ENCODE data around the gene NSG2. TPM values are rescaled to one million over a fixed set of nuclear protein-coding genes. Genes with fewer than 3 reads are reported as not detected.

The NSG2 gene
- total and polyA plus RNA-seq, 4 donors: 0.14 TPM; not detected in 3

DNA sequence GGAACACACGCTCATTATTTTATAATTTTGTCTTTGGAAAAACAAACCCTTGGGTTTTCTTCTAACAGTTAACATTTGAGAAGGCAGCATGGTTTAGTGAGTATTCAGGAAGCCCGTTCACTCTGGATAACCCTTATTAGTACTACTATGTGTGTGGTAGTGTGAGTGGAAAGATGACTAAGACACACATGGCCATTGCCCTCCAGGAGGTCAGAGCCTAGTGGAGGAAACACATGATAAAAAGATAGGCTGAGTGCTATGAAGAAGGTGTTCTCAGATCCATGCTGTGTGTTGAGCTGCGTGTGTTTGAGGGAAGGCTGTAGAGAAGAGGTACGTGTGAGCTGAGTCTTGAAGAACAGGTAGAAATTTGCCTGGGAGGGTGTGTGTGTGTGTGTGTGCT, 48.2 kb upstream of the NSG2 start:
- no peak for DNase-seq (ENCODE audit: low spot score)
- Histone ChIP-seq H3K4me1 (ENCODE audit: control insufficient read depth in 4 of 4, insufficient read depth in 4 of 4, low read length in 3 of 4) (no peaks in the 10 kb centered on the region), H3K27ac (ENCODE audit: low read depth in 1 of 2, low read length in 2 of 2) (no peak overlapping the region)

DNA sequence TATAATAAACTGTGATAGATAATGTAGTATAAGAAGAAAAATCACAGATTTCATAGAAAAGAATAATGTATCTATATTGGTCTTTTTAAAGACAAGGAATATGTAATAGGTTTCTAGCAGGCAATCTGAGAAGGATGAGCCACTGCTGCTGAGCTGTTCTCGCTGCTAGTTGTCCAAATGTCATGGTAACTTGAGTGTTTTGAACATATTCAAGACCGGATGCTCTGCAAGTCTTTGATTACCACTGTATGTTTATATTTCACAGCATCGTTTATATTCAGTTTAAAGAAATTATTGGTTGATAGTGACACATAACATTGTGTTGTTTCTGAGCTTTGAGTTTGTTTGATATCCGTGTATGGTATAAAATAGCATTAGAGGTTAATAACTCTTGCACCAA, 47.0 kb upstream of the NSG2 start:
- no peak for DNase-seq (ENCODE audit: low spot score)
- 67% methylated on average over 4 of the region's 4 CpGs for WGBS
- no peak for TF ChIP-seq GABPA (IDR thresholded peaks at IDR 0.05 in 1 of 2, conservative IDR thresholded peaks at IDR 0.05 in 1 of 2)
- TF ChIP-seq JUND (IDR thresholded peaks at IDR 0.05): no peak
- TF ChIP-seq TAF1 (conservative IDR thresholded peaks at IDR 0.05): no peak
- no peak for TF ChIP-seq SP1 (IDR thresholded peaks at IDR 0.05)
- no peak for TF ChIP-seq EGR1 (IDR thresholded peaks at IDR 0.05; ENCODE audit: low read depth in 2 of 2)
- TF ChIP-seq ZBTB33 (IDR thresholded peaks at IDR 0.05): no peak
- no peak for TF ChIP-seq RAD21 (IDR thresholded peaks at IDR 0.05)
- TF ChIP-seq ATF3 (IDR thresholded peaks at IDR 0.05): no peak
- no peak for TF ChIP-seq NR2F2 (IDR thresholded peaks at IDR 0.05)
- TF ChIP-seq FOXA1 (IDR thresholded peaks at IDR 0.05): no peak
- TF ChIP-seq RXRA (IDR thresholded peaks at IDR 0.05): no peak
- no peak for TF ChIP-seq FOXA2 (IDR thresholded peaks at IDR 0.05)
- no peak overlapping the region for H3K9ac ChIP-seq (ENCODE audit: low read depth in 1 of 2, low read length in 2 of 2)
- no peak overlapping the region for H3K4me3 ChIP-seq (ENCODE audit: low read depth in 1 of 3, low read length in 3 of 3)
- peaks cover 0 to 8% (median 1%) of the 10 kb centered on the region in 4 donors for H3K27me3 ChIP-seq (ENCODE audit: control insufficient read depth in 4 of 4, insufficient read depth in 4 of 4, low read length in 3 of 4)
- no peak overlapping the region for H3K27ac ChIP-seq (ENCODE audit: low read depth in 1 of 2, low read length in 2 of 2)
- H3K36me3 ChIP-seq (ENCODE audit: control insufficient read depth in 4 of 4, insufficient read depth in 3 of 4, low read depth in 1 of 4, low read length in 3 of 4): no peaks in the 10 kb centered on the region
- no peaks in the 10 kb centered on the region for H3K4me1 ChIP-seq (ENCODE audit: control insufficient read depth in 4 of 4, insufficient read depth in 4 of 4, low read length in 3 of 4)
- H3K9me3 ChIP-seq (ENCODE audit: control insufficient read depth in 4 of 4, low read length in 3 of 4): no peaks in the 10 kb centered on the region

More for the DNA sequence above, 48.2 kb upstream of the NSG2 start:
- TF ChIP-seq HNF4G (IDR thresholded peaks at IDR 0.05) (no peak), EGR1 (IDR thresholded peaks at IDR 0.05; ENCODE audit: low read depth in 2 of 2) (no peak)
- no peak overlapping the region for H3K4me3 ChIP-seq (ENCODE audit: low read depth in 1 of 3, low read length in 3 of 3)
- H3K36me3 ChIP-seq (ENCODE audit: control insufficient read depth in 4 of 4, insufficient read depth in 3 of 4, low read depth in 1 of 4, low read length in 3 of 4): no peaks in the 10 kb centered on the region
- peaks cover 0 to 8% (median 1%) of the 10 kb centered on the region in 4 donors for H3K27me3 ChIP-seq (ENCODE audit: control insufficient read depth in 4 of 4, insufficient read depth in 4 of 4, low read length in 3 of 4)
- H3K9me3 ChIP-seq (ENCODE audit: control insufficient read depth in 4 of 4, low read length in 3 of 4): no peaks in the 10 kb centered on the region
- no peak overlapping the region for H3K9ac ChIP-seq (ENCODE audit: low read depth in 1 of 2, low read length in 2 of 2)
- 81% methylated on average over 4 of the region's 4 CpGs for WGBS

- Histone ChIP-seq H3K4me3 (ENCODE audit: low read depth in 1 of 3, low read length in 3 of 3) (no peak overlapping the region), H3K27ac (ENCODE audit: low read depth in 1 of 2, low read length in 2 of 2) (no peak overlapping the region), H3K9me3 (ENCODE audit: control insufficient read depth in 4 of 4, low read length in 3 of 4) (no peaks in the 10 kb centered on the region), H3K9ac (ENCODE audit: low read depth in 1 of 2, low read length in 2 of 2) (no peak overlapping the region), H3K4me1 (ENCODE audit: control insufficient read depth in 4 of 4, insufficient read depth in 4 of 4, low read length in 3 of 4) (no peaks in the 10 kb centered on the region), H3K27me3 (ENCODE audit: control insufficient read depth in 4 of 4, insufficient read depth in 4 of 4, low read length in 3 of 4) (peaks cover 0 to 4% (median 0%) of the 10 kb centered on the region in 4 donors), H3K36me3 (ENCODE audit: control insufficient read depth in 4 of 4, insufficient read depth in 3 of 4, low read depth in 1 of 4, low read length in 3 of 4) (no peaks in the 10 kb centered on the region)
- DNase-seq (ENCODE audit: low spot score): no peak
- WGBS: 92% methylated on average over 4 of the region's 4 CpGs
- no peak for TF ChIP-seq NR2F2 (IDR thresholded peaks at IDR 0.05)
- TF ChIP-seq YY1 (IDR thresholded peaks at IDR 0.05): no peak
Observed at GRCh38 chr5:174000076-174000475, 45.4 kb upstream of the NSG2 start.

DNA sequence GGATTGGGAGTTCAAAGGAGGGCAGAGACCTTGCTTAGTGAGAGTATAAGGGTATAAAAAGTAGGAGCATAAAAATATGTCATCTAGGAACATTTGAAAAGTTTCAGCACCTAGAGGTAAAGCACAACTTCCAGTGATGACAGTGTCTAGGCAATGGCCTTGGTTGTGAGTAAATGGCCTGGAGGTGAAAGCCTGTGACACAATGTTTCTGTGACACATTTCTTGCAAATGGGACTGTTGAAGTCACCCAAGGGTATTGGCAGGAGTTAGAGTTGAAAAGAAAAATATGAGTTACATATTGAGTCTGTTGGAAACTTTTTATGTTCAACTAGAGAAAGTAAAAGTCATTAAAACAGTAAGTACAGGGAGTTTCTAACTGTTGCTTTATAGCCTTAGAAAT, 41.7 kb upstream of the NSG2 start:
- H3K36me3 ChIP-seq (ENCODE audit: control insufficient read depth in 4 of 4, insufficient read depth in 3 of 4, low read depth in 1 of 4, low read length in 3 of 4): no peaks in the 10 kb centered on the region
- TF ChIP-seq, protein P1, sequence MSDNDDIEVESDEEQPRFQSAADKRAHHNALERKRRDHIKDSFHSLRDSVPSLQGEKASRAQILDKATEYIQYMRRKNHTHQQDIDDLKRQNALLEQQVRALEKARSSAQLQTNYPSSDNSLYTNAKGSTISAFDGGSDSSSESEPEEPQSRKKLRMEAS (IDR thresholded peaks at IDR 0.05): no peak
- no peak for TF ChIP-seq HNF4A (conservative IDR thresholded peaks at IDR 0.05)
- TF ChIP-seq FOXA2 (IDR thresholded peaks at IDR 0.05): no peak
- TF ChIP-seq, protein P2, sequence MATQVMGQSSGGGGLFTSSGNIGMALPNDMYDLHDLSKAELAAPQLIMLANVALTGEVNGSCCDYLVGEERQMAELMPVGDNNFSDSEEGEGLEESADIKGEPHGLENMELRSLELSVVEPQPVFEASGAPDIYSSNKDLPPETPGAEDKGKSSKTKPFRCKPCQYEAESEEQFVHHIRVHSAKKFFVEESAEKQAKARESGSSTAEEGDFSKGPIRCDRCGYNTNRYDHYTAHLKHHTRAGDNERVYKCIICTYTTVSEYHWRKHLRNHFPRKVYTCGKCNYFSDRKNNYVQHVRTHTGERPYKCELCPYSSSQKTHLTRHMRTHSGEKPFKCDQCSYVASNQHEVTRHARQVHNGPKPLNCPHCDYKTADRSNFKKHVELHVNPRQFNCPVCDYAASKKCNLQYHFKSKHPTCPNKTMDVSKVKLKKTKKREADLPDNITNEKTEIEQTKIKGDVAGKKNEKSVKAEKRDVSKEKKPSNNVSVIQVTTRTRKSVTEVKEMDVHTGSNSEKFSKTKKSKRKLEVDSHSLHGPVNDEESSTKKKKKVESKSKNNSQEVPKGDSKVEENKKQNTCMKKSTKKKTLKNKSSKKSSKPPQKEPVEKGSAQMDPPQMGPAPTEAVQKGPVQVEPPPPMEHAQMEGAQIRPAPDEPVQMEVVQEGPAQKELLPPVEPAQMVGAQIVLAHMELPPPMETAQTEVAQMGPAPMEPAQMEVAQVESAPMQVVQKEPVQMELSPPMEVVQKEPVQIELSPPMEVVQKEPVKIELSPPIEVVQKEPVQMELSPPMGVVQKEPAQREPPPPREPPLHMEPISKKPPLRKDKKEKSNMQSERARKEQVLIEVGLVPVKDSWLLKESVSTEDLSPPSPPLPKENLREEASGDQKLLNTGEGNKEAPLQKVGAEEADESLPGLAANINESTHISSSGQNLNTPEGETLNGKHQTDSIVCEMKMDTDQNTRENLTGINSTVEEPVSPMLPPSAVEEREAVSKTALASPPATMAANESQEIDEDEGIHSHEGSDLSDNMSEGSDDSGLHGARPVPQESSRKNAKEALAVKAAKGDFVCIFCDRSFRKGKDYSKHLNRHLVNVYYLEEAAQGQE (IDR thresholded peaks at IDR 0.05): no peak
- TF ChIP-seq RAD21 (IDR thresholded peaks at IDR 0.05): no peak
- H3K4me3 ChIP-seq (ENCODE audit: low read depth in 1 of 3, low read length in 3 of 3): no peak overlapping the region
- H3K27me3 ChIP-seq (ENCODE audit: control insufficient read depth in 4 of 4, insufficient read depth in 4 of 4, low read length in 3 of 4): no peaks in the 10 kb centered on the region
- DNase-seq (ENCODE audit: low spot score): no peak
- H3K9me3 ChIP-seq (ENCODE audit: control insufficient read depth in 4 of 4, low read length in 3 of 4): no peaks in the 10 kb centered on the region
- H3K27ac ChIP-seq (ENCODE audit: low read depth in 1 of 2, low read length in 2 of 2): no peak overlapping the region
- no peak overlapping the region for H3K9ac ChIP-seq (ENCODE audit: low read depth in 1 of 2, low read length in 2 of 2)
- H3K4me1 ChIP-seq (ENCODE audit: control insufficient read depth in 4 of 4, insufficient read depth in 4 of 4, low read length in 3 of 4): no peaks in the 10 kb centered on the region
